HEK293 (cell line): Measurements from ENCODE around the gene AEBP1.

Experiments used
- CTCF ChIP-seq: fragments of 450-650 bp; formaldehyde crosslinking; IDR thresholded peaks from 2 replicates; pipeline ENCODE4 v1.5.1; 2016; ENCODE audit warnings: missing biosample characterization, missing genetic modification characterization
- MEIS1 ChIP-seq: sonication (generic); formaldehyde crosslinking; IDR thresholded peaks from 2 replicates; pipeline ENCODE4 v1.8.1; 2022; ENCODE audit warnings: missing genetic modification reagents, mild to moderate bottlenecking, borderline replicate concordance
- TCF7L2 ChIP-seq: IDR thresholded peaks from 2 replicates; pipeline ENCODE4 v1.6.1; 2011; ENCODE audit warnings: low read depth, mild to moderate bottlenecking, inconsistent platforms, low read length, moderate library complexity, borderline replicate concordance
- ZBTB21 ChIP-seq: fragments of 450-650 bp; formaldehyde crosslinking; IDR thresholded peaks from 2 replicates; pipeline ENCODE4 v1.5.1; 2017; ENCODE audit warnings: missing biosample characterization, missing genetic modification characterization
- ZNF146 ChIP-seq: fragments of 450-650 bp; formaldehyde crosslinking; IDR thresholded peaks from 2 replicates; pipeline ENCODE4 v1.5.1; 2016; ENCODE audit warnings: missing biosample characterization, missing genetic modification characterization
- ZNF571 ChIP-seq: fragments of 450-650 bp; formaldehyde crosslinking; IDR thresholded peaks from 2 replicates; pipeline ENCODE4 v1.5.0; 2017; ENCODE audit warnings: missing biosample characterization, missing genetic modification characterization
- ZSCAN5A ChIP-seq: fragments of 450-650 bp; formaldehyde crosslinking; IDR thresholded peaks from 2 replicates; pipeline ENCODE4 v1.5.1; 2016; ENCODE audit warnings: missing biosample characterization, missing genetic modification characterization

DNA sequence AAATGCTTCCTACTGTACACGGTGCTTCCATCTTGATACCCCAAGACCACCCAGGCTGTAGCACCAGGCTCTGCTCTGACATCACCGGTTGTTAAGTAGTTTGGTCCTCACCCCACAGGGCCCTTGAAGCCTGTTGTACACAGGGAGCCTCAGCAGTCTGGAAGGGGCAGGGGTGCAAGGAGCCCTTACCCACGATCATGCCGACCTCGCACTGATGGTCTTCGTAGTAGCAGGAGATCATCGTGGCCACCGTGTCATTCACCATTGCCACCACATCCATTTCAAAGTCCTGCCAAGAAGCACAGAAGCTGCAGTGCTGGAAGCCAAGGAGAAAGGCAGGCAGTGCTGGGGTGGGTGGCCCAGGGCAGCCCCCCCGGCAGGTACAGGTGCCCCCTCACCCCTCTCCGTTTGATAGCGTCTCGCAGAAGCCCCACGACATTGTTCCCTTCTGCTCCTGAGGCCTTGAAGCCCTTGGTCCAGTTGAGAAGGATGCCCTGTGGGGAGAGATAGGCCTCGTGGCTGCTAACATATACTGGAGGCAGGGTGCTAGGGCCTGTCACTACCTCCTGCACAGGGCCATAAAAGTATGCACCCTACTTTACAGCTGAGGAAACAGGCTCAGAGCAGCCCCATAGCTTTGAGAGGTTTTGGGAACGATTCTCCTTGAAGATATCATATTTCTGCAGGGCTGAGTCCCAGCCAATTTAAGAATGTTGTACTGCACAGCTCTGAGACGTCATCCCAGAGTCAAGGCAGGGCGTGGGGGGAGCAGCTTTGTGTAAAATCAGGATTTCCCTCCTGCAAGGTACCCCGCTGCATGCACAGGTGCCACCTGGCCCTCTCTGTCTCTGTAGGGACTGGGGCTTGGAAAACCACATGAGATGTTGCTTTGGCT lies 45.7 kb downstream of the AEBP1 start:
- no peak for TF ChIP-seq ZBTB21
- TF ChIP-seq CTCF, result no peak
- TF ChIP-seq TCF7L2, result no peak
- TF ChIP-seq MEIS1 (CRISPR knock-in tag), result no peak
- no peak for TF ChIP-seq ZNF146 (tag by site-specific recombination)
- no peak for TF ChIP-seq ZSCAN5A
- no peak for TF ChIP-seq ZNF571 (tag by site-specific recombination)
